ENCODE data around the gene STK24.

DNA sequence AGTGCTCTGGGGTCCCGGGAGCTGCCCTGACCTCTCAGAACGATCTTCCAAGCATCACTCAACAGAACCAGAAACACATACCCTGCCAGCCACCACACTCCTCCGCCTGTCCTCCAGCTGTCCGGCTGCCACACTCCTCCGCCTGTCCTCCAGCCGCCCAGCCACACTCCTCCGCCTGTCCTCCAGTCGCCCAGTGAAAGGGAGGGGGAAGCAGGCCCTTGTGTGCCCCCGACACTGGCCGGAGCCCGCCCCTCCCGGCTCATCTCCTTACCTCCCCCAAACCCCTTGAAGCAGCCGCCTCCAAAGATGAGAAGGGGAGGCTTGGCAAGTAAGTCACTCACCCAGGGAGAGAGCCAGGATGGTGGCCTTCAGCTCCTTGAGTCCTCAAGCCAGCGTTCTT lies 40.2 kb downstream of the STK24 start:
- TF ChIP-seq, protein P1, sequence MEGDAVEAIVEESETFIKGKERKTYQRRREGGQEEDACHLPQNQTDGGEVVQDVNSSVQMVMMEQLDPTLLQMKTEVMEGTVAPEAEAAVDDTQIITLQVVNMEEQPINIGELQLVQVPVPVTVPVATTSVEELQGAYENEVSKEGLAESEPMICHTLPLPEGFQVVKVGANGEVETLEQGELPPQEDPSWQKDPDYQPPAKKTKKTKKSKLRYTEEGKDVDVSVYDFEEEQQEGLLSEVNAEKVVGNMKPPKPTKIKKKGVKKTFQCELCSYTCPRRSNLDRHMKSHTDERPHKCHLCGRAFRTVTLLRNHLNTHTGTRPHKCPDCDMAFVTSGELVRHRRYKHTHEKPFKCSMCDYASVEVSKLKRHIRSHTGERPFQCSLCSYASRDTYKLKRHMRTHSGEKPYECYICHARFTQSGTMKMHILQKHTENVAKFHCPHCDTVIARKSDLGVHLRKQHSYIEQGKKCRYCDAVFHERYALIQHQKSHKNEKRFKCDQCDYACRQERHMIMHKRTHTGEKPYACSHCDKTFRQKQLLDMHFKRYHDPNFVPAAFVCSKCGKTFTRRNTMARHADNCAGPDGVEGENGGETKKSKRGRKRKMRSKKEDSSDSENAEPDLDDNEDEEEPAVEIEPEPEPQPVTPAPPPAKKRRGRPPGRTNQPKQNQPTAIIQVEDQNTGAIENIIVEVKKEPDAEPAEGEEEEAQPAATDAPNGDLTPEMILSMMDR (IDR thresholded peaks at IDR 0.05): no peak
- TF ChIP-seq POLR2A (IDR thresholded peaks at IDR 0.05) (no peak), POLR2AphosphoS5 (IDR thresholded peaks at IDR 0.05) (no peak)

Data from upper lobe of left lung (tissue), 4 donors.